OCI-M2 (cell line): Measurements from ENCODE around the gene FBXW10.
"Not testable (repeated sequence)": the region's sequence is repeated elsewhere in the genome, so short reads cannot be mapped to it uniquely, and the experiment has no call there.

Experiments used
- DNase-seq: peaks from one replicate; lab custom pipeline; 2025; ENCODE audit not compliant: unreplicated experiment; lab: John Stamatoyannopoulos, UW

Gene FBXW10

GRCh38 chr17:18821430-18821829 is 77.6 kb downstream of the FBXW10 start:
- not testable (repeated sequence) for DNase-seq

- not testable (repeated sequence) for DNase-seq
These were observed 83.8 kb downstream of the FBXW10 start for GRCh38 chr17:18827613-18828012.
